Epithelial cell of proximal tubule (primary cell): ENCODE measurements around the gene FMO3. TPM values are rescaled to one million over a fixed set of nuclear protein-coding genes. Genes with fewer than 3 reads are reported as not detected.

Experiments
- DNase-seq: peaks from one replicate; pipeline ENCODE4 v3.0.0-alpha.2; 2011; ENCODE audit warnings: low read depth
- H3K4me3 ChIP-seq: 2 replicates; pipeline ENCODE4 v1.5.1; 2011; ENCODE audit warnings: low read depth, mild to moderate bottlenecking, low read length
- CTCF ChIP-seq: conservative IDR thresholded peaks from 2 replicates; pipeline ENCODE4 v1.5.1; 2012; ENCODE audit warnings: low read depth, mild to moderate bottlenecking, low read length
- total RNA-seq: library from RNA; depleted of rRNA; stranded (reverse); fragments of >200 nt; gene quantifications from 2 replicates; pipeline ENCODE4 v1.2.3, GENCODE V29; 2015

FMO3 gene
- total RNA-seq, 1 donor from 2014 or later, result not detected

GRCh38 chr1:171161431-171161830, 70.7 kb downstream of the FMO3 start:
- no peak for DNase-seq
- H3K4me3 ChIP-seq, result no peak overlapping the region
- TF ChIP-seq CTCF, result no peak

DNA sequence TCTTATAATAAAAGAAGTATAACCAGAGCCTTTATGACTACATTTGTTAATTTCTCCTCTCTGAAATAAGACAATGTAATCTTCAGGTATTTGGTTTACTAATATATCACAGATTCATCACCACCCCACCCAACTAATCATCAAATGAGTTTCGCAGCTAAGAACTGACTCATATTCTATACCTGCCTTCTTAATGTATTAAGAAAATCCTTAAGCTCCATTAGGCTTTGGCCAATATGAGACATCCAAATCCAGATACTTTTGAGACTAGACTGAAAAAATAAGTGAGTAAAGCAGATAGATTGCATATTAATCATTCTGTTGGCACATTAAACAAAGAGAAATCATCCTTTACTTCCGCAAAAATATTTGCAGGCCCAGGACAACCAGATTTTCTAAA, 75.7 kb downstream of the FMO3 start:
- no peak for DNase-seq
- TF ChIP-seq CTCF, result no peak
- no peak overlapping the region for H3K4me3 ChIP-seq

Other genes with a start within 250 kb of the FMO3 start
- gene MROH9, start 155.4 kb upstream of the FMO3 start, total RNA-seq, result not detected in 2 replicates
- gene FMO2, start 94.4 kb downstream of the FMO3 start, total RNA-seq, result not detected in 2 replicates
- not detected in 2 replicates for gene FMO1, start 157.6 kb downstream of the FMO3 start, total RNA-seq
- 0.52 and 0.58 TPM in 2 replicates for gene FMO4, start 223.3 kb downstream of the FMO3 start, total RNA-seq